B cell (primary cell): Measurements from ENCODE around the gene KIAA1614. TPM values are rescaled to one million over a fixed set of nuclear protein-coding genes. Genes with fewer than 3 reads are reported as not detected.

Experiments
- ATAC-seq: fragments of 200-7000 bp; cut with Tn5 transposase; one replicate; pipeline ENCODE4 v1.10.0; 2021; ENCODE audit warnings: low read depth, mild to moderate bottlenecking, moderate number of reproducible peaks, moderate library complexity
- CTCF ChIA-PET: fragments of 350-600 bp; sonication (Branson Sonifier 250); formaldehyde crosslinking; loops from one replicate; lab custom pipeline; 2021; ENCODE audit warnings: antibody characterized with exemption, inconsistent platforms; lab: Charles Lee
- POLR2A ChIA-PET: fragments of 350-600 bp; sonication (Branson Sonifier 250); formaldehyde crosslinking; loops from one replicate; lab custom pipeline; 2021; ENCODE audit warnings: antibody characterized with exemption; lab: Charles Lee
- DNase-seq: peaks from one replicate; pipeline ENCODE4 v3.0.0; 2013
- H2AFZ ChIP-seq: 2 replicates; pipeline ENCODE4 v1.6.1; 2012; ENCODE audit warnings: mild to moderate bottlenecking, low read depth, low read length; ENCODE audit not compliant: insufficient read depth, poor library complexity, severe bottlenecking
- H3K27ac ChIP-seq, 2 donors: 1 replicate in 1 of 2; 2 replicates in 1 of 2; pipeline ENCODE4 v1.5.1; 2012 to 2013; ENCODE audit warnings: low read length in 2 of 2, mild to moderate bottlenecking in 2 of 2, moderate library complexity in 1 of 2
- H3K27me3 ChIP-seq, 4 experiments: fragments of 200-600 bp in 1 of 4; sonication (generic) in 1 of 4; replicated peaks in 1 of 4; 1 replicate in 2 of 4; 2 replicates in 2 of 4; pipeline versions ENCODE4 v1.6.1 to v1.7.0; 2013 to 2016; ENCODE audit warnings: low read length in 3 of 4, mild to moderate bottlenecking in 2 of 4, mixed read lengths in 1 of 4, moderate library complexity in 1 of 4; ENCODE audit not compliant: insufficient read depth in 4 of 4, control insufficient read depth in 3 of 4; ENCODE audit errors: control extremely low read depth in 1 of 4
- H3K36me3 ChIP-seq, 2 experiments: replicated peaks in 1 of 2; 1 replicate in 1 of 2; 2 replicates in 1 of 2; pipeline versions ENCODE4 v1.6.1 to v1.7.1; 2013; ENCODE audit warnings: low read length in 1 of 2; ENCODE audit not compliant: insufficient read depth in 2 of 2, control insufficient read depth in 1 of 2; ENCODE audit errors: control extremely low read depth in 1 of 2, extremely low read depth in 1 of 2
- H3K4me1 ChIP-seq, 2 donors: fragments of 200-600 bp in 1 of 2; sonication (generic) in 1 of 2; 1 replicate in 1 of 2; 2 replicates in 1 of 2; pipeline versions ENCODE4 v1.5.1 to v1.6.1; 2013 to 2017; ENCODE audit warnings: low read length in 2 of 2; ENCODE audit not compliant: control insufficient read depth in 2 of 2, insufficient read depth in 2 of 2
- H3K4me2 ChIP-seq: replicated peaks from 2 replicates; pipeline ENCODE3; 2012; ENCODE audit warnings: mild to moderate bottlenecking, low read depth, low read length; ENCODE audit not compliant: poor library complexity, severe bottlenecking
- H3K4me3 ChIP-seq, 5 experiments: fragments of 200-600 bp in 1 of 5; sonication (generic) in 1 of 5; 1 replicate in 3 of 5; 2 replicates in 2 of 5; pipeline versions ENCODE4 v1.5.1 to v1.7.0; 2011 to 2016; ENCODE audit warnings: low read length in 4 of 5, mild to moderate bottlenecking in 4 of 5, low read depth in 2 of 5, control low read depth in 1 of 5, moderate library complexity in 1 of 5; ENCODE audit not compliant: insufficient read depth in 1 of 5; ENCODE audit errors: control extremely low read depth in 1 of 5, extremely low read depth in 1 of 5
- H3K79me2 ChIP-seq: fragments of 200-600 bp; sonication (generic); one replicate; pipeline ENCODE4 v1.6.0; 2016; ENCODE audit warnings: low read length; ENCODE audit not compliant: control insufficient read depth, insufficient read depth
- H3K9ac ChIP-seq: fragments of 200-600 bp; sonication (generic); 2 replicates; pipeline ENCODE4 v1.6.1; 2017; ENCODE audit warnings: mild to moderate bottlenecking, low read length, moderate library complexity
- H3K9me3 ChIP-seq, 3 donors: one replicate each; pipeline versions ENCODE4 v1.6.1 to v1.7.1; 2013; ENCODE audit warnings: low read length in 2 of 3; ENCODE audit not compliant: control insufficient read depth in 2 of 3, insufficient read depth in 1 of 3; ENCODE audit errors: control extremely low read depth in 1 of 3
- H4K20me1 ChIP-seq: 2 replicates; pipeline ENCODE4 v1.6.0; 2012; ENCODE audit warnings: mild to moderate bottlenecking, low read length; ENCODE audit not compliant: insufficient read depth, control insufficient read depth, poor library complexity, severe bottlenecking
- H3K27ac Mint-ChIP-seq: one replicate; pipeline ENCODE4 v1.8.0; 2021; ENCODE audit warnings: mixed read lengths
- H3K27me3 Mint-ChIP-seq: one replicate; pipeline ENCODE4 v1.8.0; 2021; ENCODE audit warnings: mixed read lengths
- H3K4me1 Mint-ChIP-seq: one replicate; pipeline ENCODE4 v1.8.0; 2021; ENCODE audit warnings: mixed read lengths
- H3K4me3 Mint-ChIP-seq: one replicate; pipeline ENCODE4 v1.8.0; 2021; ENCODE audit warnings: mixed read lengths
- H3K9me3 Mint-ChIP-seq: one replicate; pipeline ENCODE4 v1.8.0; 2022; ENCODE audit warnings: mixed read lengths; ENCODE audit not compliant: insufficient read depth
- CTCF ChIP-seq: fragments of 200-600 bp; IDR thresholded peaks from one replicate; pipeline ENCODE4 v1.8.0; 2022; ENCODE audit warnings: antibody characterized with exemption, mild to moderate bottlenecking
- EZH2 ChIP-seq: IDR thresholded peaks from 2 replicates; pipeline ENCODE4 v1.6.1; 2012; ENCODE audit warnings: borderline replicate concordance, low read depth, mild to moderate bottlenecking, moderate library complexity, low read length; ENCODE audit not compliant: insufficient read depth, poor library complexity, severe bottlenecking
- WGBS: methylation state at CpG from one replicate; pipeline ENCODE4 v1.1.5; 2013; ENCODE audit warnings: missing lambda C conversion rate; ENCODE audit not compliant: insufficient coverage; 5-methylcytosine and 5-hydroxymethylcytosine counted together
- intact Hi-C: fragments of 100-400 bp; cut with micrococcal nuclease; formaldehyde crosslinking; loops from one replicate; pipeline ENCODE4 v1.10.0; 2022
- polyA plus RNA-seq: library from polyadenylated mRNA; depleted of rRNA; stranded (reverse); fragments of >200 nt; gene quantifications from 2 replicates; pipeline ENCODE4 v1.2.3, GENCODE V29; 2012
- total RNA-seq, 2 donors: library from RNA; stranded (reverse); fragments of 120-200 nt in 1 of 2; gene quantifications; 1 replicate in 1 of 2; 2 replicates in 1 of 2; pipeline versions ENCODE4 v1.2.3 to v1.2.4, GENCODE V29; 2013 to 2022

Gene KIAA1614
- total and polyA plus RNA-seq, 2 donors (not counting 1 experiment from before 2014, with no cell fraction given): 0.03 to 0.22 TPM

- Histone ChIP-seq H3K9ac (no peak overlapping the region), H3K4me3 (no peak overlapping the region), H3K4me2 (no peak overlapping the region), H3K79me2 (no peaks in the 10 kb centered on the region), H3K36me3 (no peaks in the 10 kb centered on the region), H2AFZ (peak overlapping the region; percentile 33), H3K9me3 (no peaks in the 10 kb centered on the region), H3K27me3 (peaks cover 0 to 15% (median 0%) of the 10 kb centered on the region in 4 experiments), H4K20me1 (no peaks in the 10 kb centered on the region), H3K4me1 (peaks cover 0 to 9% of the 10 kb centered on the region in 2 donors), H3K27ac (no peak overlapping the region)
- H3K4me3 Mint-ChIP-seq: no peak overlapping the region
- intact Hi-C loops: no loop called here
- ATAC-seq (no peak), DNase-seq (no peak)
- peaks cover 20% of the 10 kb centered on the region for H3K27me3 Mint-ChIP-seq
- no peaks in the 10 kb centered on the region for H3K9me3 Mint-ChIP-seq
- 10% methylated on average over 13 of the region's 14 CpGs for WGBS
- ChIA-PET POLR2A (interaction anchor here (0.6 kb wide), 1 partner anchor 1466 kb away, joined by 5 read pairs; the partner anchor contains the start of gene GLUL), CTCF (no interaction called here)
- peaks cover 4% of the 10 kb centered on the region for H3K4me1 Mint-ChIP-seq
- H3K27ac Mint-ChIP-seq: no peak overlapping the region
- TF ChIP-seq CTCF (no peak), EZH2 (no peak)
Observed at GRCh38 chr1:180926164-180926981, 13.7 kb downstream of the KIAA1614 start.

GRCh38 chr1:180927348-180927747, 14.7 kb downstream of the KIAA1614 start:
- Mint-ChIP-seq H3K27ac (no peak overlapping the region), H3K27me3 (peaks cover 16% of the 10 kb centered on the region), H3K4me1 (peaks cover 4% of the 10 kb centered on the region), H3K9me3 (no peaks in the 10 kb centered on the region), H3K4me3 (no peak overlapping the region)
- 89% methylated on average over 13 of the region's 13 CpGs for WGBS
- peaks cover 0 to 9% of the 10 kb centered on the region in 2 donors for H3K4me1 ChIP-seq
- no peak overlapping the region for H2AFZ ChIP-seq
- no peaks in the 10 kb centered on the region for H3K36me3 ChIP-seq
- H3K27me3 ChIP-seq: peaks cover 0 to 15% (median 0%) of the 10 kb centered on the region in 4 experiments
- TF ChIP-seq EZH2 (no peak), CTCF (no peak)
- no peak overlapping the region for H3K4me3 ChIP-seq
- no peak overlapping the region for H3K27ac ChIP-seq
- ChIA-PET POLR2A (no interaction called here), CTCF (no interaction called here)
- no peaks in the 10 kb centered on the region for H3K79me2 ChIP-seq
- H3K9me3 ChIP-seq: no peaks in the 10 kb centered on the region
- no peak overlapping the region for H3K9ac ChIP-seq
- intact Hi-C loops: no loop called here
- ATAC-seq (no peak), DNase-seq (no peak)
- H3K4me2 ChIP-seq: no peak overlapping the region
- H4K20me1 ChIP-seq: no peaks in the 10 kb centered on the region
